GM19025 (cell line): ENCODE data around the gene PACSIN2.
"Not testable (repeated sequence)": the region's sequence is repeated elsewhere in the genome, so short reads cannot be mapped to it uniquely, and the experiment has no call there.

Experiments used
- ATAC-seq: cut with Tn5 transposase; IDR thresholded peaks from one replicate; pipeline ENCODE4 v1.9.1; 2021; ENCODE audit warnings: mild to moderate bottlenecking, low read depth, moderate library complexity; ENCODE audit not compliant: unreplicated experiment

The PACSIN2 gene

GRCh38 chr22:42993651-42994275 is 21.2 kb downstream of the PACSIN2 start:
- ATAC-seq, result no peak

- no peak for ATAC-seq
Measured at GRCh38 chr22:42992886-42993479, 22.0 kb downstream of the PACSIN2 start.

GRCh38 chr22:42992092-42992491 is 22.9 kb downstream of the PACSIN2 start:
- no peak for ATAC-seq

GRCh38 chr22:42991010-42991651 is 23.8 kb downstream of the PACSIN2 start:
- ATAC-seq, result no peak

- no peak for ATAC-seq
Measured at GRCh38 chr22:42990131-42990838, 24.7 kb downstream of the PACSIN2 start.

GRCh38 chr22:42986115-42986514 is 28.8 kb downstream of the PACSIN2 start:
- ATAC-seq, result no peak

- no peak for ATAC-seq
Measured at GRCh38 chr22:42985531-42985905, 29.4 kb downstream of the PACSIN2 start.

GRCh38 chr22:42984814-42985530 is 30.0 kb downstream of the PACSIN2 start:
- no peak for ATAC-seq

GRCh38 chr22:42984397-42984796 is 30.6 kb downstream of the PACSIN2 start:
- no peak for ATAC-seq

- ATAC-seq, result no peak
Measured at GRCh38 chr22:42983470-42983869, 31.5 kb downstream of the PACSIN2 start.

- ATAC-seq, result no peak
Measured at GRCh38 chr22:42979606-42980005, 35.3 kb downstream of the PACSIN2 start.

- no peak for ATAC-seq
Measured at GRCh38 chr22:42978453-42979103, 36.4 kb downstream of the PACSIN2 start.

- ATAC-seq, result no peak
Measured at GRCh38 chr22:42977569-42977968, 37.4 kb downstream of the PACSIN2 start.

GRCh38 chr22:42976217-42976933 is 38.6 kb downstream of the PACSIN2 start:
- ATAC-seq, result no peak

- no peak for ATAC-seq
Measured at GRCh38 chr22:42974223-42974622, 40.7 kb downstream of the PACSIN2 start.

GRCh38 chr22:42973536-42973881 is 41.4 kb downstream of the PACSIN2 start:
- no peak for ATAC-seq

GRCh38 chr22:42972649-42973535 is 42.1 kb downstream of the PACSIN2 start:
- no peak for ATAC-seq

- not testable (repeated sequence) for ATAC-seq
Measured at GRCh38 chr22:42971473-42971860, 43.5 kb downstream of the PACSIN2 start.

- ATAC-seq, result no peak
Measured at GRCh38 chr22:42970029-42970428, 44.9 kb downstream of the PACSIN2 start.
